ENCODE results near the gene SMOC2. TPM values are rescaled to one million over a fixed set of nuclear protein-coding genes. Genes with fewer than 3 reads are reported as not detected.

The SMOC2 gene
- total RNA-seq, 6 experiments from 2014 or later = 0.42 to 3.5 (median 1.2) TPM

DNA sequence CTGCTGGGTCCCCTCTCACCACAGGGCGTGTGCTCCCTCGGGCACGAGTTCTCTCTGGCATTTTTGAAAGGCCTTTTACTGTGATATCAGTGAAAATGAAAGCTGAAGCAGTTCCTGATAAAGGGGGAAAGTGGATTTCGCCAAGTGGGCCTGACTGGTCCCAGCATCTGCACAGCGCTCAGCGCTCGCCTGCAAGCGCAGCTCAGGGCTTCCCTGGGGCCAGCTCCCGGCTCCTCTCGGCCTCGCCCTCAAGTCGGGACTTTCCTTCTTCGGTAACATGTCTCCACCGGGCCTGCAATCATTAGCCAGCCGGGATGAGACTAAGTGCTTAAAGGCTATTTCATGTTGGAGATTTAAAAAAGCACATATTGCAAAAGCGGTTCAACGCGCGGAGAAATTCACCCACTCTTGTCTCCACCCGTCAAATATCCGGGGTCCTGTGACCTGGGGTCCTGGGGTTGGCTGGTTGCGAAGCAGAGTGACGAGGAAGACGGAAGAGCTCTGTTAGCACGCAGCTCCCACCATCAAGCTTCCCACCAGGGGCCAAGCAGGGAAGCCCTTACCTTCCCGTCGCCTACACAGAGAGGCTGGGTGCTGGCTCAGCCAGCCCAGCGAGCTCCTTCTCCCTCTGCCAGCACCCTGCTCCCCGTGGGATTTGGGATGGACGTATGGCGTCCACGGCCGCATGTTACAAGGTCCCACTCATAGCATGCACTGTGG is 114.1 kb downstream of the SMOC2 start:
- DNase-seq (no peak), ATAC-seq (no peak)
- Histone ChIP-seq H3K36me3 (no peaks in the 10 kb centered on the region), H3K9me3 (no peaks in the 10 kb centered on the region), H3K27ac (no peak overlapping the region), H3K27me3 (no peaks in the 10 kb centered on the region), H3K4me1 (no peaks in the 10 kb centered on the region), H3K4me3 (no peak overlapping the region)
- intact Hi-C loops (cut with DNase I) = no loop called here
- no peak for TF ChIP-seq POLR2A (IDR thresholded peaks at IDR 0.05)
- TF ChIP-seq, protein P1, sequence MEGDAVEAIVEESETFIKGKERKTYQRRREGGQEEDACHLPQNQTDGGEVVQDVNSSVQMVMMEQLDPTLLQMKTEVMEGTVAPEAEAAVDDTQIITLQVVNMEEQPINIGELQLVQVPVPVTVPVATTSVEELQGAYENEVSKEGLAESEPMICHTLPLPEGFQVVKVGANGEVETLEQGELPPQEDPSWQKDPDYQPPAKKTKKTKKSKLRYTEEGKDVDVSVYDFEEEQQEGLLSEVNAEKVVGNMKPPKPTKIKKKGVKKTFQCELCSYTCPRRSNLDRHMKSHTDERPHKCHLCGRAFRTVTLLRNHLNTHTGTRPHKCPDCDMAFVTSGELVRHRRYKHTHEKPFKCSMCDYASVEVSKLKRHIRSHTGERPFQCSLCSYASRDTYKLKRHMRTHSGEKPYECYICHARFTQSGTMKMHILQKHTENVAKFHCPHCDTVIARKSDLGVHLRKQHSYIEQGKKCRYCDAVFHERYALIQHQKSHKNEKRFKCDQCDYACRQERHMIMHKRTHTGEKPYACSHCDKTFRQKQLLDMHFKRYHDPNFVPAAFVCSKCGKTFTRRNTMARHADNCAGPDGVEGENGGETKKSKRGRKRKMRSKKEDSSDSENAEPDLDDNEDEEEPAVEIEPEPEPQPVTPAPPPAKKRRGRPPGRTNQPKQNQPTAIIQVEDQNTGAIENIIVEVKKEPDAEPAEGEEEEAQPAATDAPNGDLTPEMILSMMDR (IDR thresholded peaks at IDR 0.05) = no peak
- WGBS (ENCODE audit: insufficient coverage, low coverage, low lambda C conversion rate, missing lambda C conversion rate) = 82% methylated on average over 18 of the region's 33 CpGs

DNA sequence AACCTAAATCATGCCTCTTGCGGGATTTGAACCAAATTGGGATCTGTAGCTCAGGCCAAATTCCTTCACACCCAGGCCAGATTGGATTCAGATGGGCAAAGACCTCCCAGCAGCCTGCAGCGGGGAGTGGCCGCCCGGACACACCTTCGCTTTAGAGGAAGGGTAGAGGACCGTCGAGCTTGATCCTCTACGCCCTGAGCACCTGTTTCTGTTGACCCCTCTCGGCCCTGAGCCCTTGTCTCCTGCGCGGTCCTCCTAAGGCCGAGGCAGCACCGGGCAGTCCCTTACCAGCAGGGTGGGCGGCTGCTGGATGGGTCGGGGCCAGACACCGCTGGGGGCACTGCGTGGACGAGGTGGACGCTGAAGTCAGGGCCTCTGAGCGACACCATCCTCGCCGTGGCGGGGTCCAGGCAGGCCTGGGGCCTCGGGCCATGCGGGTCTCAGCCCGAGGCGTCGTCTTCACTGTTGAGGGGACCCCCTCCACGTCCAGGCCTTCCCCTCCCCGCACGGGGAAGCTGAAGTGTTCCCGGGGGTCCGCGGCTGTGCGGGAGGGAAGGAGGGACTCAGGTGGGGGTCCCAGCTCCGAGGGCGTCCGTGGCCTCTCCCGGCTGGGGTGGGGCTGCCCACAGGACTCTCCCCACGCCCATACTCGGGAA is 114.8 kb downstream of the SMOC2 start:
- no peaks in the 10 kb centered on the region for H3K27me3 ChIP-seq
- no peak overlapping the region for H3K27ac ChIP-seq
- H3K4me1 ChIP-seq = no peaks in the 10 kb centered on the region
- ATAC-seq = peak in 1 of 4 donors; percentile 45
- 76% methylated on average over 8 of the region's 41 CpGs for WGBS (ENCODE audit: insufficient coverage, low coverage, low lambda C conversion rate, missing lambda C conversion rate)
- intact Hi-C loops (cut with DNase I) = no loop called here
- TF ChIP-seq POLR2A (IDR thresholded peaks at IDR 0.05) = no peak
- TF ChIP-seq, protein P1 (IDR thresholded peaks at IDR 0.05) = no peak
- H3K4me3 ChIP-seq = no peak overlapping the region
- H3K9me3 ChIP-seq = no peaks in the 10 kb centered on the region
- H3K36me3 ChIP-seq = no peaks in the 10 kb centered on the region
- DNase-seq = no peak

DNA sequence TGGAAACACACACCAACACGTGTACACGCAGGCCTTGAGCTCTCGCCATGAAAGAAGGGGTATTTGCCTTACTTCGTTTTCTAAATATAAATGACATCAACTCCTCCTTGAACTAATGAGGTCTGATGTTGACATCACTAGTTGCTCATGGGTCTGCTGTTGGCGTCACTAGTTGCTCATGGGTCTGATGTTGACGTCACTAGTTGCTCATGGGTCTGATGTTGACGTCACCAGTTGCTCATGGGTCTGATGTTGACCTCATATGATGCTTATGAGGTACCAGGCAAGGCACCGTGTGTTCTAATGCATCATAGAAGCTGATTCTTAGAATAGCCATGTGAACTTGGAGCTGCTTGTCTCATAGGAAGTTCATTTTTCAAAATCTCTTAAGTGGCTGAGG is 116.5 kb downstream of the SMOC2 start:
- TF ChIP-seq POLR2A (IDR thresholded peaks at IDR 0.05) = no peak
- TF ChIP-seq, protein P1 (IDR thresholded peaks at IDR 0.05) = no peak
- no peak for ATAC-seq
- WGBS (ENCODE audit: insufficient coverage, low coverage, low lambda C conversion rate, missing lambda C conversion rate) = 67% methylated on average over 6 of the region's 8 CpGs

DNA sequence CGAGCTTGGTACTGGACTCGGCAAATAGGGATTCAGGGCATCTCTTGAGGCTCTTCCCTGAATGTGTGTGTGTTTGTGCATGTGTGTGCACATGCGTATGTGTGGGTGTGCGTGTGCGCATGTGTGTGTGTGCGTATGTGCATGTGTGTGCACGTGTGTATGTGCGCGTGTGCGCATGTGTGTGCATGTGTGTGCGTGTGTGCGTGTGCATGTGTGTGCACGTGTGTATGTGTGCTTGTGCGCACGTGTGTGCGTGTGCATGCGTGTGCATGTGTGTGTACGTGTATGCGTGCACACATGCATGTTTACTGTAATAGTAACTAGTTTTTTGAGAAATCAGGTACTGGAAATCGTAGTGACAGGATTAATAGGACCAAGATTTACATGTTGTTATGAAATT is 117.7 kb downstream of the SMOC2 start:
- 82% methylated on average over 20 of the region's 20 CpGs for WGBS (ENCODE audit: insufficient coverage, low coverage, low lambda C conversion rate, missing lambda C conversion rate)
- no peak for TF ChIP-seq POLR2A (IDR thresholded peaks at IDR 0.05)
- TF ChIP-seq, protein P1 (IDR thresholded peaks at IDR 0.05) = no peak
- H3K9me3 ChIP-seq = no peaks in the 10 kb centered on the region
- H3K27ac ChIP-seq = no peak overlapping the region
- no peaks in the 10 kb centered on the region for H3K4me1 ChIP-seq
- DNase-seq (no peak), ATAC-seq (no peak)
- H3K27me3 ChIP-seq = no peaks in the 10 kb centered on the region
- H3K4me3 ChIP-seq = no peak overlapping the region
- H3K36me3 ChIP-seq = no peaks in the 10 kb centered on the region
- intact Hi-C loops (cut with DNase I) = no loop called here

More for the DNA sequence above, 116.5 kb downstream of the SMOC2 start:
- intact Hi-C loops (cut with DNase I) = no loop called here
- DNase-seq = no peak
- Histone ChIP-seq H3K4me3 (no peak overlapping the region), H3K9me3 (no peaks in the 10 kb centered on the region), H3K27me3 (no peaks in the 10 kb centered on the region), H3K27ac (no peak overlapping the region), H3K4me1 (no peaks in the 10 kb centered on the region), H3K36me3 (no peaks in the 10 kb centered on the region)
